Endothelial cell of umbilical vein (primary cell): ENCODE results near the gene ZNF22. TPM values are rescaled to one million over a fixed set of nuclear protein-coding genes. Genes with fewer than 3 reads are reported as not detected.

Experiments
- BruUV-seq: library from RNA; stranded (reverse); fragments of 400-500 nt; replicated peaks from 2 replicates; lab custom pipeline; 2021; lab: Mats Ljungman, UMichigan
- CTCF ChIA-PET: fragments of 300-600, 350-600 bp; sonication (Branson Sonifier 250); formaldehyde crosslinking; loops from one replicate; lab custom pipeline; 2021; ENCODE audit warnings: antibody characterized with exemption, inconsistent platforms; lab: Charles Lee
- POLR2A ChIA-PET: fragments of 300-600, 350-600 bp; sonication (Branson Sonifier 250); formaldehyde crosslinking; loops from one replicate; lab custom pipeline; 2021; ENCODE audit warnings: antibody characterized with exemption, inconsistent platforms; lab: Charles Lee
- DNase-seq: peaks from one replicate; pipeline ENCODE4 v3.0.0-alpha.2; 2011; ENCODE audit warnings: low read depth, low spot score
- FAIRE-seq: peaks from 2 replicates; lab custom pipeline; 2011; peaks lifted over from hg19 to GRCh38; lab: Jason Lieb, UNC
- H2AFZ ChIP-seq: 2 replicates; pipeline ENCODE4 v1.6.0; 2012; ENCODE audit warnings: low read depth, low read length, control low read depth, inconsistent platforms
- H3K27ac ChIP-seq: 2 replicates; pipeline ENCODE4 v1.5.1; 2011; ENCODE audit warnings: low read depth, mild to moderate bottlenecking, control low read depth, low read length, moderate library complexity; ENCODE audit not compliant: insufficient read depth
- H3K27me3 ChIP-seq, 2 experiments: 2 replicates each; pipeline versions ENCODE4 v1.6.0 to v1.6.1; 2011; ENCODE audit warnings: low read length in 2 of 2, mixed read lengths in 1 of 2; ENCODE audit not compliant: control insufficient read depth in 2 of 2, insufficient read depth in 2 of 2
- H3K36me3 ChIP-seq, 2 experiments: 2 replicates in 1 of 2; 3 replicates in 1 of 2; pipeline ENCODE4 v1.5.1; 2011; ENCODE audit warnings: low read length in 2 of 2, mild to moderate bottlenecking in 1 of 2, moderate library complexity in 1 of 2; ENCODE audit not compliant: control insufficient read depth in 2 of 2, insufficient read depth in 2 of 2; ENCODE audit errors: extremely low read depth in 1 of 2
- H3K4me1 ChIP-seq: 3 replicates; pipeline ENCODE4 v1.5.1; 2011; ENCODE audit warnings: mild to moderate bottlenecking, low read length; ENCODE audit not compliant: control insufficient read depth, insufficient read depth; ENCODE audit errors: extremely low read depth
- H3K4me2 ChIP-seq: 2 replicates; pipeline ENCODE4 v1.6.1; 2011; ENCODE audit warnings: low read length, control low read depth, mixed read lengths; ENCODE audit not compliant: insufficient read depth
- H3K4me3 ChIP-seq, 3 experiments: fragments of 200-600 bp in 1 of 3; sonication (generic), shearing (Covaris generic) in 1 of 3; replicated peaks in 1 of 3; 2 replicates each; pipeline ENCODE4 v1.5.1; 2011 to 2016; ENCODE audit warnings: control low read depth in 3 of 3, low read length in 3 of 3, mild to moderate bottlenecking in 2 of 3, inconsistent platforms in 1 of 3, low read depth in 1 of 3, moderate library complexity in 1 of 3; ENCODE audit not compliant: insufficient read depth in 1 of 3
- H3K79me2 ChIP-seq: 2 replicates; pipeline ENCODE4 v1.6.0; 2012; ENCODE audit warnings: low read length, inconsistent platforms; ENCODE audit not compliant: control insufficient read depth, insufficient read depth
- H3K9ac ChIP-seq: replicated peaks from 2 replicates; pipeline ENCODE3; 2011; ENCODE audit warnings: low read length, control low read depth; ENCODE audit not compliant: insufficient read depth; ENCODE audit errors: extremely low read depth
- H3K9me1 ChIP-seq: replicated peaks from 3 replicates; pipeline ENCODE4 v1.6.0; 2011; ENCODE audit warnings: mild to moderate bottlenecking, low read length; ENCODE audit not compliant: control insufficient read depth, insufficient read depth; ENCODE audit errors: extremely low read depth
- H3K9me3 ChIP-seq: replicated peaks from 2 replicates; pipeline ENCODE4 v1.5.1; 2012; ENCODE audit warnings: low read length, inconsistent platforms; ENCODE audit not compliant: control insufficient read depth, insufficient read depth
- H4K20me1 ChIP-seq: replicated peaks from 2 replicates; pipeline ENCODE3; 2011; ENCODE audit warnings: mild to moderate bottlenecking, low read length; ENCODE audit not compliant: control insufficient read depth, insufficient read depth; ENCODE audit errors: extremely low read depth
- CTCF ChIP-seq, 2 donors: IDR thresholded peaks; 1 replicate in 1 of 2; 2 replicates in 1 of 2; pipeline ENCODE4 v1.5.1; 2011; ENCODE audit warnings: low read length in 2 of 2, mild to moderate bottlenecking in 2 of 2, moderate library complexity in 2 of 2, control low read depth in 1 of 2, inconsistent platforms in 1 of 2, low read depth in 1 of 2; ENCODE audit not compliant: insufficient read depth in 1 of 2; ENCODE audit errors: extremely low read depth in 1 of 2
- EZH2 ChIP-seq: IDR thresholded peaks from 2 replicates; pipeline ENCODE4 v1.6.1; 2012; ENCODE audit warnings: borderline replicate concordance, low read depth, mild to moderate bottlenecking, moderate library complexity, low read length, inconsistent platforms; ENCODE audit not compliant: severe bottlenecking
- FOS ChIP-seq: IDR thresholded peaks from 2 replicates; pipeline ENCODE4 v1.6.1; 2011; ENCODE audit warnings: mild to moderate bottlenecking, low read length, moderate library complexity, borderline replicate concordance; ENCODE audit not compliant: insufficient read depth
- GATA2 ChIP-seq: IDR thresholded peaks from 2 replicates; pipeline ENCODE4 v1.7.0; 2011; ENCODE audit warnings: low read depth, mild to moderate bottlenecking, moderate library complexity, mixed read lengths, low read length; ENCODE audit not compliant: insufficient read length, insufficient read depth
- JUN ChIP-seq: IDR thresholded peaks from 2 replicates; pipeline ENCODE4 v1.6.1; 2011; ENCODE audit warnings: borderline replicate concordance, low read depth; ENCODE audit not compliant: insufficient read length, insufficient read depth
- MAX ChIP-seq: IDR thresholded peaks from 2 replicates; pipeline ENCODE4 v1.6.1; 2011; ENCODE audit not compliant: insufficient read depth, insufficient read length
- MYC ChIP-seq: IDR thresholded peaks from one replicate; pipeline ENCODE4 v1.6.1; 2011; ENCODE audit warnings: mild to moderate bottlenecking, low read depth, low read length
- POLR2A ChIP-seq: IDR thresholded peaks from 2 replicates; pipeline ENCODE4 v1.6.1; 2012; ENCODE audit warnings: low read depth, mild to moderate bottlenecking, control low read depth, low read length
- POLR2AphosphoS5 ChIP-seq: IDR thresholded peaks from 2 replicates; pipeline ENCODE4 v1.6.1; 2012; ENCODE audit warnings: low read depth, mild to moderate bottlenecking, control low read depth, low read length, moderate library complexity; ENCODE audit not compliant: insufficient read depth
- dilution Hi-C: fragments of 300-500 bp; cut with MboI; formaldehyde crosslinking; loops from one replicate; pipeline ENCODE4 v1.15.0; 2019; ENCODE audit warnings: low sequenced_read_pairs; ENCODE audit not compliant: extremely low pct_ligation_motif_present
- intact Hi-C: fragments of 100-400 bp; cut with micrococcal nuclease; formaldehyde crosslinking; loops from one replicate; pipeline ENCODE4 v1.10.0; 2022
- polyA plus RNA-seq, 4 experiments: library from polyadenylated mRNA; depleted of rRNA in 3 of 4; stranded (reverse) in 3 of 4; unstranded in 1 of 4; fragments of >200 nt; gene quantifications; 2 replicates each; pipeline versions ENCODE4 v1.2.1 to v1.2.3, GENCODE V29; 2011 to 2012; ENCODE audit warnings: missing spikeins in 1 of 4
- total RNA-seq: library from RNA; stranded (reverse); gene quantifications from 2 replicates; pipeline ENCODE4 v1.2.3, GENCODE V29; 2021

Gene ZNF22
- total and polyA plus RNA-seq, 2 donors (not counting 3 experiments of a cell fraction or from before 2014, with no cell fraction given) = 21.0 to 48.7 TPM

GRCh38 chr10:44971935-44972757, 28.6 kb upstream of the ZNF22 start:
- Histone ChIP-seq H3K36me3 (peaks cover 0 to 4% of the 10 kb centered on the region in 2 experiments), H3K27me3 (no peaks in the 10 kb centered on the region), H2AFZ (no peak overlapping the region), H3K27ac (no peak overlapping the region), H3K9me3 (no peaks in the 10 kb centered on the region), H3K79me2 (no peaks in the 10 kb centered on the region), H3K4me2 (no peak overlapping the region), H4K20me1 (no peaks in the 10 kb centered on the region), H3K9ac (no peak overlapping the region), H3K9me1 (no peaks in the 10 kb centered on the region), H3K4me3 (no peak overlapping the region), H3K4me1 (peaks cover 8% of the 10 kb centered on the region)
- dilution Hi-C loops = no loop called here
- CTCF ChIA-PET = interaction anchor here (2.2 to 2.3 kb wide), 2 partner anchors 8 to 39 kb away, joined by 9 to 18 read pairs; no protein-coding TSS in a partner anchor
- intact Hi-C loops = loop anchor here (10.0 kb wide), 1 partner anchor 1297 kb away; no protein-coding TSS in a partner anchor
- POLR2A ChIA-PET = no interaction called here
- DNase-seq (peak; percentile 36), FAIRE-seq (no peak)
- TF ChIP-seq EZH2 = no peak
- TF ChIP-seq JUN = no peak
- TF ChIP-seq GATA2 = no peak
- TF ChIP-seq POLR2A = no peak
- no peak for TF ChIP-seq CTCF (IDR thresholded peaks at IDR 0.05; ENCODE audit: extremely low read depth in 1 of 2, insufficient read depth in 1 of 2, low read depth in 1 of 2, low read length in 2 of 2)
- TF ChIP-seq MAX = no peak
- no peak for TF ChIP-seq POLR2AphosphoS5
- no peak for TF ChIP-seq MYC
- no peak for TF ChIP-seq FOS
- BruUV-seq = no TSS peak
